GM23338 (cell line): ENCODE measurements around the gene COPB2.

Experiments used
- CREB1 ChIP-seq: fragments of 250-450 bp; sonication (Bioruptor Pico); IDR thresholded peaks from 2 replicates; pipeline ENCODE4 v1.5.0; 2020; ENCODE audit warnings: low read depth, mild to moderate bottlenecking, moderate library complexity
- CTCF ChIP-seq, 2 experiments: fragments of 200-600 bp in 1 of 2; sonication (generic) in 1 of 2; conservative IDR thresholded peaks; 2 replicates each; pipeline versions ENCODE4 v1.5.1 to v1.6.1; 2016 to 2017; ENCODE audit warnings: antibody characterized with exemption in 2 of 2, low read depth in 2 of 2, mild to moderate bottlenecking in 2 of 2, moderate library complexity in 1 of 2
- EZH2 ChIP-seq: fragments of 200-600 bp; sonication (generic); IDR thresholded peaks from one replicate; pipeline ENCODE4 v1.8.0; 2017; ENCODE audit warnings: antibody characterized with exemption, mild to moderate bottlenecking, low read depth; ENCODE audit not compliant: unreplicated experiment
- EZH2phosphoT487 ChIP-seq: fragments of 200-600 bp; sonication (generic); IDR thresholded peaks from one replicate; pipeline ENCODE4 v1.8.1; 2018; ENCODE audit warnings: antibody characterized with exemption; ENCODE audit not compliant: unreplicated experiment
- NANOG ChIP-seq: IDR thresholded peaks from 2 replicates; pipeline ENCODE4 v1.6.1; 2016; ENCODE audit warnings: antibody characterized with exemption, borderline replicate concordance
- POLR2AphosphoS5 ChIP-seq: IDR thresholded peaks from 2 replicates; pipeline ENCODE4 v1.6.1; 2016; ENCODE audit warnings: antibody characterized with exemption, low read depth
- STAT1 ChIP-seq: IDR thresholded peaks from one replicate; pipeline ENCODE4 v1.6.1; 2016; ENCODE audit warnings: antibody characterized with exemption; ENCODE audit not compliant: unreplicated experiment
- TF ChIP-seq, protein P1 (sequence below): IDR thresholded peaks from one replicate; pipeline ENCODE4 v1.6.1; 2018; ENCODE audit warnings: antibody characterized with exemption; ENCODE audit not compliant: unreplicated experiment
- TF ChIP-seq, protein P2 (sequence below): IDR thresholded peaks from 2 replicates; pipeline ENCODE4 v1.6.1; 2016; ENCODE audit warnings: antibody characterized with exemption

DNA sequence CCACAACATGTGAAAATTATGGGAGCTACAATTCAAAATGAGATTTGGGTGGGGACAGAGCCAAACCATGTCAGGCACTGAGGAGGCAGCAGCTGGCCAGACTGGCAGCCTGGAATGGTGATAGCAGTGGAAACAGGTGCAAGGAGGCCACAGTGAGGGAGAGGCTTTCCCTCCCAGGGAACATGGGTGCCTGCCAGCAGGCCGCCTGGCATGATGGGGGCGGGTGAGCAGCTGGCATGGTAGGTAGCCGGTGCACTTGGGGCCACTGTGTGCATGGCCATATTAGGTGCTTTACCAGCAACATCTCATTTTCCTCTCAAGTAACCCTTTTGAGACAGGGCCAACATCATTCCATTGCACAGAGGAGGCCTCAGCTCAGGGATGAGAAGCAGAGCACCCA, 63.9 kb downstream of the COPB2 start:
- TF ChIP-seq CTCF (conservative IDR thresholded peaks at IDR 0.05; ENCODE audit: low read depth in 2 of 2), result no peak
- no peak for TF ChIP-seq CREB1 (CRISPR knock-in tag)
- TF ChIP-seq EZH2, result no peak
- TF ChIP-seq POLR2AphosphoS5, result no peak
- TF ChIP-seq EZH2phosphoT487, result no peak
- TF ChIP-seq, protein P1, sequence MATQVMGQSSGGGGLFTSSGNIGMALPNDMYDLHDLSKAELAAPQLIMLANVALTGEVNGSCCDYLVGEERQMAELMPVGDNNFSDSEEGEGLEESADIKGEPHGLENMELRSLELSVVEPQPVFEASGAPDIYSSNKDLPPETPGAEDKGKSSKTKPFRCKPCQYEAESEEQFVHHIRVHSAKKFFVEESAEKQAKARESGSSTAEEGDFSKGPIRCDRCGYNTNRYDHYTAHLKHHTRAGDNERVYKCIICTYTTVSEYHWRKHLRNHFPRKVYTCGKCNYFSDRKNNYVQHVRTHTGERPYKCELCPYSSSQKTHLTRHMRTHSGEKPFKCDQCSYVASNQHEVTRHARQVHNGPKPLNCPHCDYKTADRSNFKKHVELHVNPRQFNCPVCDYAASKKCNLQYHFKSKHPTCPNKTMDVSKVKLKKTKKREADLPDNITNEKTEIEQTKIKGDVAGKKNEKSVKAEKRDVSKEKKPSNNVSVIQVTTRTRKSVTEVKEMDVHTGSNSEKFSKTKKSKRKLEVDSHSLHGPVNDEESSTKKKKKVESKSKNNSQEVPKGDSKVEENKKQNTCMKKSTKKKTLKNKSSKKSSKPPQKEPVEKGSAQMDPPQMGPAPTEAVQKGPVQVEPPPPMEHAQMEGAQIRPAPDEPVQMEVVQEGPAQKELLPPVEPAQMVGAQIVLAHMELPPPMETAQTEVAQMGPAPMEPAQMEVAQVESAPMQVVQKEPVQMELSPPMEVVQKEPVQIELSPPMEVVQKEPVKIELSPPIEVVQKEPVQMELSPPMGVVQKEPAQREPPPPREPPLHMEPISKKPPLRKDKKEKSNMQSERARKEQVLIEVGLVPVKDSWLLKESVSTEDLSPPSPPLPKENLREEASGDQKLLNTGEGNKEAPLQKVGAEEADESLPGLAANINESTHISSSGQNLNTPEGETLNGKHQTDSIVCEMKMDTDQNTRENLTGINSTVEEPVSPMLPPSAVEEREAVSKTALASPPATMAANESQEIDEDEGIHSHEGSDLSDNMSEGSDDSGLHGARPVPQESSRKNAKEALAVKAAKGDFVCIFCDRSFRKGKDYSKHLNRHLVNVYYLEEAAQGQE, result no peak
- no peak for TF ChIP-seq STAT1
- TF ChIP-seq NANOG, result no peak
- TF ChIP-seq, protein P2, sequence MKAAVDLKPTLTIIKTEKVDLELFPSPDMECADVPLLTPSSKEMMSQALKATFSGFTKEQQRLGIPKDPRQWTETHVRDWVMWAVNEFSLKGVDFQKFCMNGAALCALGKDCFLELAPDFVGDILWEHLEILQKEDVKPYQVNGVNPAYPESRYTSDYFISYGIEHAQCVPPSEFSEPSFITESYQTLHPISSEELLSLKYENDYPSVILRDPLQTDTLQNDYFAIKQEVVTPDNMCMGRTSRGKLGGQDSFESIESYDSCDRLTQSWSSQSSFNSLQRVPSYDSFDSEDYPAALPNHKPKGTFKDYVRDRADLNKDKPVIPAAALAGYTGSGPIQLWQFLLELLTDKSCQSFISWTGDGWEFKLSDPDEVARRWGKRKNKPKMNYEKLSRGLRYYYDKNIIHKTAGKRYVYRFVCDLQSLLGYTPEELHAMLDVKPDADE, result no peak
